ENCODE results near the gene AKT3.

- TF ChIP-seq GTF2F1 (IDR thresholded peaks at IDR 0.05; ENCODE audit: borderline replicate concordance, low read depth, low read length): no peak
- TF ChIP-seq ATF2 (IDR thresholded peaks at IDR 0.05; ENCODE audit: low read length): no peak
- no peak for TF ChIP-seq CHD7 (IDR thresholded peaks at IDR 0.05; ENCODE audit: insufficient replicate concordance, low read length)
Measured at GRCh38 chr1:243488459-243489157, 361.4 kb downstream of the AKT3 start.

All from H1 (cell line).